C4-2B (cell line): Measurements from ENCODE around the gene PCDHGA6.
A peak's percentile ranks its signal among the peaks of the same experiment; 100 is the strongest.

ENCODE experiments used
- ZFX ChIP-seq: fragments of 450-650 bp; IDR thresholded peaks from 2 replicates; pipeline ENCODE4 v1.6.1; 2017
- TF ChIP-seq, protein P1 (sequence below): fragments of 450-650 bp; conservative IDR thresholded peaks from 2 replicates; pipeline ENCODE4 v1.5.1; 2017; ENCODE audit warnings: mild to moderate bottlenecking

GRCh38 chr5:141343242-141343952 lies 30.3 kb upstream of the PCDHGA6 start, which contains the start of gene PCDHGA3:
- TF ChIP-seq, protein P1, sequence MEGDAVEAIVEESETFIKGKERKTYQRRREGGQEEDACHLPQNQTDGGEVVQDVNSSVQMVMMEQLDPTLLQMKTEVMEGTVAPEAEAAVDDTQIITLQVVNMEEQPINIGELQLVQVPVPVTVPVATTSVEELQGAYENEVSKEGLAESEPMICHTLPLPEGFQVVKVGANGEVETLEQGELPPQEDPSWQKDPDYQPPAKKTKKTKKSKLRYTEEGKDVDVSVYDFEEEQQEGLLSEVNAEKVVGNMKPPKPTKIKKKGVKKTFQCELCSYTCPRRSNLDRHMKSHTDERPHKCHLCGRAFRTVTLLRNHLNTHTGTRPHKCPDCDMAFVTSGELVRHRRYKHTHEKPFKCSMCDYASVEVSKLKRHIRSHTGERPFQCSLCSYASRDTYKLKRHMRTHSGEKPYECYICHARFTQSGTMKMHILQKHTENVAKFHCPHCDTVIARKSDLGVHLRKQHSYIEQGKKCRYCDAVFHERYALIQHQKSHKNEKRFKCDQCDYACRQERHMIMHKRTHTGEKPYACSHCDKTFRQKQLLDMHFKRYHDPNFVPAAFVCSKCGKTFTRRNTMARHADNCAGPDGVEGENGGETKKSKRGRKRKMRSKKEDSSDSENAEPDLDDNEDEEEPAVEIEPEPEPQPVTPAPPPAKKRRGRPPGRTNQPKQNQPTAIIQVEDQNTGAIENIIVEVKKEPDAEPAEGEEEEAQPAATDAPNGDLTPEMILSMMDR: peak; percentile 66
- no peak for TF ChIP-seq ZFX
